Stimulated activated CD4-positive, alpha-beta T cell treated with anti-CD3 and anti-CD28 coated beads, Interleukin-4, amount 100 ng/mL, for 4 hours (primary cell): ENCODE results near the gene FBN2.
"Not testable (repeated sequence)": the region's sequence is repeated elsewhere in the genome, so short reads cannot be mapped to it uniquely, and the experiment has no call there.

ENCODE experiments used
- DNase-seq, 2 experiments: peaks; one replicate each; pipeline ENCODE4 v3.0.0-alpha.2; 2020

FBN2 gene

DNA sequence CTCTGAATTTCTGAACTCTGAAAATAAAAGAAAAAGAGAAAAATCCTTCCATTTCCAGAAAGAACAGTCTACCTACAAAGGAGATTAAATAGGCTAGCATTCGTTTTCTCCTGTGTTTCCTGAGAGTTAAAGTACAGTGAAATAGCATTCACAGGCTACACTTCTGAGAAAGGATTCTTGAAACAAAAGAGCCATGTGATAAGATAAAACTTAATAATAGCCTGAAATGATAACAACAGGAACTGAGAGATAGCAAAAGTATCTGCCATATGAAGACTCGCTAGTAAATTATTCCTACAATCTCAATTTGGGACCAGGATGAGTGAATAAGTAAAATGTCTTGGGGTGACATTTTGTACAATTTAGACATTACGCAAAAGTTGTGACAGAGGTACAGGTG is 62.4 kb downstream of the FBN2 start:
- no peak for DNase-seq

GRCh38 chr5:128472919-128473318 is 65.1 kb downstream of the FBN2 start:
- DNase-seq, result no peak

- DNase-seq, result no peak
These were observed 66.0 kb downstream of the FBN2 start for GRCh38 chr5:128472036-128472435.

GRCh38 chr5:128470663-128471062 is 67.4 kb downstream of the FBN2 start:
- no peak for DNase-seq

DNA sequence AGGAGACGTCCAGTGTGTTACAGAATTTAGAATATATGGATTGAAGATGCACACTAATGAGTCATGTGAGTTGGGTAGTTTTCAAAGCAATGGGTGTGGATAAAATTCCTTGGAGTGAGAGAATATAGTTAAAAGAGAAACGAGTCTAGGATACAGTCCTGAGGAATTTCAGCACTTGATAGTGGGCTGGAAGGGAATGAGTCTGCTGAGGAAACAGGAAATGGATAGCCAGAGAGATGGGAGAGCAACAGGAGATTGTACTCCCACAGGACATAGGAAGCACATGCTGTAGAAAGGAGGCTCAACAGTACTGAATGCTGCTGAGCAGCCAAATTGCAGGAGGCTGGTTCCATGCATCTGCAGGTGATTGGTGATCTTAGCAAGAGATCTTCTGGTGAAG is 68.1 kb downstream of the FBN2 start:
- DNase-seq, result no peak

DNA sequence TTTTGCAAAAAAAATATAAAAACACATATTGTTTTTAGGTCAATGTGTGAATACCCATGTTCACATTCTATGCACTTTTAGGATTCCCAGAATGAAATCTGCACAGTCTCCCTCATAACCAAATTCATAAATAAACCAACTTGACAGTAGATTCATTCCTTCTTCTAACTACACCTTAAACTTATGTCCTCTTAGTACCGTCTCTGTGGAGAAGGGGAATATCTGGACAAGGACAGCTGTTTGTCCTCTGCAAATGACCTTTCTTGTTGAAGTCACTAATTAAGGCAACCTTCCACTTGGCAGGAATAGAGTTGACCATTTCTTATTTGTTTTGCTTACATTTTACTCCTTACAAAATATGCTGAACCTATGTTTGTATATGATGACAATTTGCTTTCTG is 71.1 kb downstream of the FBN2 start:
- DNase-seq, result no peak

DNA sequence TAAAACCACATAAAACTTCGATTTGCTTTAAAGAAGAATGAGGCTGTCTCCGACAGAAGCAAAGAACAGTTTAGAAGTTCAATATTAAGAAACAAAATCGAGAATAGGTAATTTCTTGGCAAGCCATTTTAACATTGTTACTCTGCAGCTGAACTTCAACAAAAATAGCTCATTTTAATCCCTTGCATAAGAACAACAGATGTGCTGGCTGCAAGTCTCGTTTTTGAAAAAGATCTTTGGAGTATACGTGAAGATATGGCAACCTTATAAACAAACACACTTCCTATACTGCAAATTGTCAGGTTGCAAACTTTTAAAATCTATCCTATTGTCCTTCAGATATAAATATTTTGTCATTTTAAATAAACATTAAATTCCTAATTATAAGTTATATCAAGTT is 71.5 kb downstream of the FBN2 start:
- DNase-seq, result no peak

GRCh38 chr5:128464596-128464995 is 73.4 kb downstream of the FBN2 start:
- no peak for DNase-seq

GRCh38 chr5:128462330-128462729 is 75.7 kb downstream of the FBN2 start:
- DNase-seq, result no peak

DNA sequence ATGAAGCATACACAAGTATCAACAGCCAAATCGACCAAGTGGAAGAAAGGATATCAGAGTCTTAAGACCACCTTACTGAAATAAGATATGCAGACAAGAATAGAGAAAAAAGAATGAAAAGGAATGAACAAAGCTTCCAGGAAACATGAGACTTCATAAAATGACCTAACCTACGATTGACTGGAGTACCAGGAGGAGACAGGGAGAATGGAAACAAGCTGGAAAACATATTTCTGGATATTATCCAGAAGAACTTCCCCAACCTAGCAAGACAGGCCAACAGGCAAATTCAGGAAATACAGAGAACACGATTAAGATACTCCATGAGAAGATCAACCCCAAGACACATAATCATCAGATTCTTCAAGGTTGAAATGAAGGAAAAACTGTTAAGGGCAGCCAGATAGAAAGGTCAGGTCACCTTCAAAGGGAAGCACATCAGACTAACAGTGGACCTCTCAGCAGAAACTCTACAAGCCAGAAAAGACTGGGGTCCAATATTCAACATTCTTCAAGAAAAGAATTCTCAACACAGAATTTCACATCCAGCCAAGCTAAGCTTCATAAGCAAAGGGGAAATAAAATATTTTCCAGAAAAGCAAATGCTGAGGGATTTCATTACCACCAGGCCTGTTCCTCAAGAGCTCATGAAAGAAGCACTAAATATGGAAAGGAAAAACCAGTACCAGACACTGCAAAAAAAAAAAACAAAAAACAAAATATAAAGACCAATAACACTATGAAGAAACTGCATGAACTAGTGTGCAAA is 80.7 kb downstream of the FBN2 start:
- not testable (repeated sequence) for DNase-seq

DNA sequence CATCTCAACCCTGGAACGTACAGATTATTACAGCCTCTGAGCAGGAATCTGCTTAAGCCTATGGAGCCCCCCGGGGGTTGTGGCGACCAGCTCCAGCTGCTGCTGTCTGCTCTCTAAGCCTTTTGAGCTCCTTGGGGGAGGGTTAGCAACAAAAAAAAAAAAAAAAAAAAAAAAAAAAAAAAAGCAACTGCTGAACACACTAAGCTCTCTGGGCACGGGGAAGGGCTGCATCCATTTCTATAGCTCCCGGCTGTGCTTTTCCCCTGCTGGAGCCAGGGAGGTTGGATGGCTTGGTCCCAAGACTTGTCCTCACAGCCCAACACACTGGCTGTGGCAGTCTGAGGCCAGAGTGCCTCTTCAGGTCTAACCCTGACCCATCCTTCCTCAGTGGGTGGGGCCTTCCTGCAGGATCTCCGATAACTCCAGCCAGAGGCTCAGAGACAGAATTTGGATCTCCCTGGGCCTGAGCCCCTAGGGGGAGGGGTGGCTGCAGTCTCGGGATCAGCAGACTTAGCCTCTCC is 82.1 kb downstream of the FBN2 start:
- no peak for DNase-seq

DNA sequence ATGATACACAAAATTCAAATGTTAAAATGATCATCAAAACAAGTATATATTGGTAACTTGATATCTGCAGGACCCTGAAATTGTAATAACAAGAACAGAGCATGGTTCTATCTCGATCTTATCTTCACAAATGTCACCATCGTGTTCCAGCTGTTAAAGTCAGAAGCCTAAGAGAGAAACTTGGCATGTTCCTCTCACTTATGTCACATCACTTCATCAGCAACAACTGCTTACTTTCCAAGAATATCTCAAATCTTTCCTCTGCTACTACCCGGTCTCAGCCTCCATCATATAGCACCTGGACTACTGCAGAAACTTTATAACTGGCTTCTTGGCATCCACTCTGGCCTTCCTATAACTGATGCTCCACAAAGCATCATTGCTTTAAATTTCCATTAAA is 84.9 kb downstream of the FBN2 start:
- DNase-seq, result no peak

- not testable (repeated sequence) for DNase-seq
These were observed 90.8 kb downstream of the FBN2 start for GRCh38 chr5:128447224-128447623.

GRCh38 chr5:128441941-128442350 is 96.1 kb downstream of the FBN2 start:
- no peak for DNase-seq

DNA sequence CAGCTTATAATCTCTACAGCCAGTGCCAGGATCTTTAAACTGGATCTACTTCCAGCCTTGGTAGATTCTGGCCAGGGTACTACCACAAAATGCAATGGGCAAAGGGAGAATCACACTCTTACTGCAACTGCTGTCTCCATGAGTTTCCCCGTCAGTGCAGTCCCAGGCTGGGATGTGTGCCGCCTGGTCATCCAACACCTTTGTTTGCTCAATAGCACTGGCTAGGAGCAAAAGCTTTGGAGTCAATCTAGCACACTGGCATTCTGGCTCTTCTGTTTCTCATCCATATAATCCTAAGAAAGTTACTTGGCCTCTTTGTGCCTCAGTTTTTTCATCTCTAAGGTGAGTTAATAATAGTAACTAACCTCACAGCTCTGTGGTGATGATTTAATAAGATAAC is 96.9 kb downstream of the FBN2 start:
- no peak for DNase-seq

- no peak for DNase-seq
These were observed 101.3 kb downstream of the FBN2 start for GRCh38 chr5:128436749-128437188.

DNA sequence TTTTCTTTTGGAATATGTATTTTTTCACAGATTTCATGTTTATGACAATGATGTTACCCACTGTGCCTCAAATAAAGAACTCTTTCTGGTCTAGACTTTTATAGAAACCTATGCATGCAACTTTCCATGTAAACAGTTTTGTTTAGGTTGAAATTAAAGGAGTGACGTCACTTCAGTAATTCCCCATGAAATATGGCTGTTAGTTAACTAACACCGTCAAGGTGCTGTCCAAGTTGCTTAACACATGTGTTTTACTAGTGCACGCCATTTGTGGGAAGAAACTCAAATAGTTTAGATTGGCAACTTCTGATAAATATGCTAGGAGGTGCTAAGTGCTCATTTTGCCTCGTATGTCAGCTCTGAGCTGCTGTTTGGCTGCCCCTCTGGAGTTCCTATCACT is 102.2 kb downstream of the FBN2 start:
- no peak for DNase-seq

GRCh38 chr5:128434993-128435392 is 103.1 kb downstream of the FBN2 start:
- no peak for DNase-seq

DNA sequence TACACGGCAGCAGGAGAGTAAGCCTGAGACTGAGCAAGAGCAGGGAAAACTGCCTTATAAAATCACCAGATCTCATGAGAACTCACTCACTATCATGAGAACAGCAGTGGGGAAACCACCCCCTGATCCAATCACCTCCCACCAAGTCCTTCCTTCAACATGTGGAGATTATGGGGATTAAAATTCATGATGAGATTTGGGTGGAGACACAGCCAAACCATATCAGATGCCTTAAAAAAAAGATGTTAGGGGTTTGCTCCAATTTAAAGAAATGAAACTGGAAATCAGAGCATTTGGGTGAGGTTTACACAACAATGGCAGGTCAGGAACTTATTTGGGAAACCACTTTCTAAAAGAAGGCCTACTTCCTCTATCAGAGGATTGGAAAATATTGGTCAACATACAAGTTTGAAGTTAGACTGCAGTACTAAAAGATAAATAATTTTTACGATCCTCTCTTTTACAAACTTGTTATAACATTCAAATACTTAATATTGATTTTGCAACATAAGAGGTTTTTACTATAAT is 105.1 kb downstream of the FBN2 start:
- DNase-seq, result no peak

- no peak for DNase-seq
These were observed 110.1 kb downstream of the FBN2 start for GRCh38 chr5:128427921-128428320.

DNA sequence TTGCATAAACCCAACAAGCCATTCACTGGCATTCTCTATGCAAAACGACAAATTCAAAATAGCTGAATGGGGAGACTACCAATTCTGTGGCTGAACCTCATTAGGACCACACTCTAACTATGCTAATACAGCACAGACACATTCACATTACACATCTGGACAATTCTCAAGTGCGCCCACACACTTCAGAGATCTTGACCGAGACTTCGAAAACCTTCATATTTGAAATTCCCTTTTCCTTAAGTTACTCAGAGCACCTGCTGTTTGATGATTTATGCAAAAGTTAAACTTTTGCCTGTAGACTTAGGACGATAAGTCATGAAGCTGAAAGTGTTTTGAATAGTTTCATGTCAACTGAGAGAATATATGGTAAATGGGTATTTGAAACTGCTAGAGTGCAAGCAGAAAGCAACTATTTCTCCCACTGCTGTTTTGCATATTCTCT is 111.9 kb downstream of the FBN2 start:
- DNase-seq, result no peak

GRCh38 chr5:128424646-128425045 is 113.4 kb downstream of the FBN2 start:
- DNase-seq, result no peak

- no peak for DNase-seq
These were observed 115.4 kb downstream of the FBN2 start for GRCh38 chr5:128422612-128423011.

- no peak for DNase-seq
These were observed 123.6 kb downstream of the FBN2 start for GRCh38 chr5:128414469-128414868.

DNA sequence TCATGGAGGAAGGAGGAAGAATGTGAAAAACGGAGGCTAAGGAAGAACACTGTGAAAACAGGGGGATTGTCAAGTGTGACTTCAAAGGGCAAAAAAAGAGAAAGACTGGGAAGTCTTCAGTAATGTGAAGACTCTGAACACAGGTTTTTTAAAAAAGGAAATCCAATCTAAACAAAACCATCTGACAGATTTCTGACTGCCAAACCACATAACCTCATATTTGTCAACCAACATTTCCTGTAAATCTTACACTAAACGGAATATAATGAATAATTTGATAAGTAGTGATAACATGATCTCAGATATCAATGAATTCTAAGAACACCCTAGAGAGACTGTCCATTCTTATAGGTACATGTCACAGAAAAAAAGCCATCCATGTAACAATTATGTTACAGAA is 124.7 kb downstream of the FBN2 start:
- no peak for DNase-seq
